ENCODE data around the gene CDK5RAP1.
"Not testable (repeated sequence)": the region's sequence is repeated elsewhere in the genome, so short reads cannot be mapped to it uniquely, and the experiment has no call there.

DNA sequence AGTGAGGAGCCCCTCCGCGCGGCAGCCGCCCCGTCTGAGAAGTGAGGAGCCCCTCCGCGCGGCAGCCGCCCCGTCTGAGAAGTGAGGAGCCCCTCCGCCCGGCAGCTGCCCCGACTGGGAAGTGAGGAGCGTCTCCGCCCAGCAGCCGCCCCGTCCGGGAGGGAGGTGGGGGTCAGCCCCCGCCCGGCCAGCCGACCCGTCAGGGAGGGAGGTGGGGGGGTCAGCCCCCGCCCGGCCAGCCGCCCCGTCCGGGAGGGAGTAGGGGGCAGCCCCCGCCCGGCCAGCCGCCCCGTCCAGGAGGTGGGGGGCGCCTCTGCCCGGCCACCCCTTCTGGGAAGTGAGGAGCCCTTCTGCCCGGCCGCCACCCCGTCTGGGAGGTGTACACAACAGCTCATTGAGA is 12.0 kb downstream of the CDK5RAP1 start:
- not testable (repeated sequence) for TF ChIP-seq EZH2 (IDR thresholded peaks at IDR 0.05; ENCODE audit: insufficient read depth, poor library complexity, severe bottlenecking); EZH2phosphoT487 (IDR thresholded peaks at IDR 0.05; ENCODE audit: insufficient read depth, low read depth)

All from GM23248 (cell line).